Tongue (tissue), 2 donors: ENCODE results near the gene TRH. TPM values are rescaled to one million over a fixed set of nuclear protein-coding genes. Genes with fewer than 3 reads are reported as not detected.
A peak's percentile ranks its signal among the peaks of the same experiment; 100 is the strongest.

ENCODE experiments used
- DNase-seq: peaks from one replicate; pipeline ENCODE4 v3.0.0-alpha.2; 2015
- total RNA-seq: library from RNA; depleted of rRNA; stranded (reverse); fragments of >200 nt; gene quantifications from one replicate; pipeline ENCODE4 v1.2.3, GENCODE V29; 2014

The TRH gene
- 0.62 TPM for total RNA-seq

GRCh38 chr3:129974564-129974832 lies at the start of gene TRH:
Gene TRH (plus strand): TSS chr3:129974720. CDS start chr3:129975817, 1,097 bp downstream.
- no peak for DNase-seq

GRCh38 chr3:129927072-129927471 lies 47.4 kb upstream of the TRH start:
- no peak for DNase-seq

DNA sequence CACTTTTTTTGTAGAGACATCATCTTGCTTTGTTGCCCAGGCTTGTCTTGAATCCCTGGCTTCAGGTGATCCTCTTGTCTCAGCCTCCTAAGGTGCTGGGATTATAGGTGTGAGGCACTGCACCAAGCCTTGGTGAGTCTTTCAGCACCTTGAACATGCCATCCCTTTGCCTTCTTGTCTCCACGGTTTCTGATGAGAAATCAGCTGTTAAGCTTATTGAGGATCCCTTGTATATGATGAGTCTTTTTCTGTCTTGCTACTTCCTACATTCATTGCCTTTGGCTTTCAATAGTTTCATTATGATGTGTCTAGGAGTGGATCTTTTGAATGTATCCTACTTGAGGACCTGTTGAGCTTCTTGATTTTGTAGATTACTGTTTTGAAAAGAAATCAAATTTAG lies 45.1 kb upstream of the TRH start:
- DNase-seq = no peak

DNA sequence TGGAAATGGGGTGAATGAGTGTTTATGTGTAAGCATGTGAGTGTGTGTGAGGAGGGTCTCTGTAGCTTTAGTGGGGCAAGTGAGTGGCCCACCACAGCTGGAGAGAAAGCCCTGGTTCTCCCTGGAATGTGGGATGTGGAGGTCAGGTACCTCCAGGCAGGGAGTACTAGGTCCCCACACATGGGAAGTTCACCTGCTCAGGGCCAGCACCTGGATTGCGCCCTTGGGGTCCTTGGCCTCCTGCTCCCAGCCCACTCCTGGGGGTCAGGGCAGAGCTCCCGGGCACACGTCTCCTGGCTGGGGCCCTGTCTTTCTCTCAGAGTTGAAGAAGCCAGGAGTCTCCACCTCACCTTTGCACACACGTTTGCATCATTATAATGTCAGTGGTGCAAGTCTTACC lies 41.0 kb upstream of the TRH start:
- no peak for DNase-seq

- peak; percentile 71 for DNase-seq
Observed at GRCh38 chr3:129934234-129935123, 40.0 kb upstream of the TRH start.

DNA sequence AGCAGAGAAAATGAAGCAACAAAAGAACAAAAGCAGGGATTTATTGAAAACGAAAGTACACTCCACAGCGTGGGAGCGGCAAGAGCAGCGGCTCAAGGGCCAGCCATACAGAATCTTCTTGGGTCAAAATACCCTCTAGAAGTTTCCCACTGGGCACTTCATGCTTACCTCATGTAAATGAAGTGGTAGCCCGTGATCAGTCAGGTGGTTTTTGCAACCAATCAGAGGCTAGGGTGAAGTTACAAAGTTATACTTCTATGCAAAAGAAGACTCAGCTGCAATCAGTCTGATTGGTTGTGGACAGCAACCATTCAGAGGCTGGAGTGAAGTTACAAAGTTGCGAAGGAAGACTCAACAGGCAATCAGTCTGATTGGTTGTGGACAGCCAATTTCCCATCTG lies 37.8 kb upstream of the TRH start:
- peak; percentile 34 for DNase-seq

DNA sequence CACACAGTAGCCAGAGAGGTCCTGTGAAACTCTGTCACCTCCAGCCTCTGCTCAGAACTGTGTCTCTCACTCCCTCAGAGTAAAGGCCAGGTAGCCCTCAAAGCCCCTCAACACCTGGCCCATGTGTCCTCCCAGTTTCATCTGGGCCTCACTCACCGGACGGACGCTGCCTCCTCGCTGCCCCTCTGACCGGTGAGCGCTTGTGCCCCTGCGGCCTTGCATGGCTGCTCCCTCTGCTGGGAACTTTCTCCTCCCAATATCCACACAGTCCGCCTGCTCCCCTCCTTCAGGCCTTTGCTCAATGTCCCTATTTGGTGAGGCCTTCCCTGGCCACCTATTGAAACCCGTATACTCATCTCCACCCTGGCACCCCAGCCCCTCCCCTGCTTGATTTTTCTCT lies 36.8 kb upstream of the TRH start:
- DNase-seq = no peak

- DNase-seq = no peak
Observed at GRCh38 chr3:129938140-129938930, 36.2 kb upstream of the TRH start.

GRCh38 chr3:129940086-129940485 lies 34.4 kb upstream of the TRH start:
- DNase-seq = no peak

DNA sequence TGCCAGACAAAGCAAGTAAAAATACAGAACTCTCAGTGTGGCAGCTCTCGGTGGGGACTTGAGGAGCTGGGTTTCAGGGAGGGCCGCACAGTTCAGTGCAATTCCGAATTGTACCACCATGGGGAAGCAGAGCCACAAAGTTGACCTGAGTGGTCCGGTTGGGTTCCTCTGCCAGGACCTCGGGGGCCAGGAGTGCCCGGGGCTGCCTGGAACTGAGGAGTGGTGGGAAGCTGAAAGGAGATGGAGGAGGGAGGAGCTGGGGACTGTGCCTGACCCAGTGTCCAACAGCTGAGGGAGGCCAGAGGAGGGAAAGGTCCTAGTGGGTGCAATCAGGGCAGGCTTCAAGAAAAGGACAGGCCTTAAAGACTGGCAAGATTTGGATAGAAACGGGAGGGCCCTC lies 32.2 kb upstream of the TRH start:
- DNase-seq = peak; percentile 83

- DNase-seq = no peak
Observed at GRCh38 chr3:129943020-129943419, 31.5 kb upstream of the TRH start.

- no peak for DNase-seq
Observed at GRCh38 chr3:129944709-129945108, 29.8 kb upstream of the TRH start.

DNA sequence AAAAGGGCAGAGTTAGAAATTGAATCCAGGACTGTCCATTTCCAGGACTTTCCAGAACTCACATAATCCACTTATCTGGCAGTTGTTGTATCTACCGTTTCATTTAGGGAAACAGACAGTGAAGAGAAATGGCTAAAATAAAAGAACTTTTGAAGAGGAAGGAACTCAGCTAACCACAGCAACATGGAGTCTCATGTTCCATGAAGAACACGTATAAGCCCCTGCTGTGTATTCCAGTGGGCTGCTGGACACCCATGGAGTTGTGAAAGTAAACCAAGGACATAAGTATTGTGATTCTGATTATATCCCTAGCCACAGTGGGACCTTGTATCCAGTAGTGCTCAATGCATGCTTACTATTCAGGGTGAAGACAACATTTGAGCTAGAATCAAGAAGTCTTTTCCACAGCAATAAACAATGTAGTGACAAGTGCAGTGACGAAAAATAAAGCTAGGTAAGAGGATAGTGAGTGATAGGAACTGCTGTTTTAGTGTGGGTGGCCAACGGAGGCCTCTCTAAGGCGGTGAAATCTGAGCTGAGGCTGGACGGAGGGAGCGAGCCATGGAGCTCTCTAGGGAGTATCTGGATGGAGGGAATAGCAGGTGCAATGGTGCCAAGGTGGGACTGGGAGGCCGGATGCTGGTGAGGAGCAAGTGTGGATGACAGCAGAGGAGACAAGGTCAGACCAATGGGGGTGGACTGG lies 26.8 kb upstream of the TRH start:
- no peak for DNase-seq

DNA sequence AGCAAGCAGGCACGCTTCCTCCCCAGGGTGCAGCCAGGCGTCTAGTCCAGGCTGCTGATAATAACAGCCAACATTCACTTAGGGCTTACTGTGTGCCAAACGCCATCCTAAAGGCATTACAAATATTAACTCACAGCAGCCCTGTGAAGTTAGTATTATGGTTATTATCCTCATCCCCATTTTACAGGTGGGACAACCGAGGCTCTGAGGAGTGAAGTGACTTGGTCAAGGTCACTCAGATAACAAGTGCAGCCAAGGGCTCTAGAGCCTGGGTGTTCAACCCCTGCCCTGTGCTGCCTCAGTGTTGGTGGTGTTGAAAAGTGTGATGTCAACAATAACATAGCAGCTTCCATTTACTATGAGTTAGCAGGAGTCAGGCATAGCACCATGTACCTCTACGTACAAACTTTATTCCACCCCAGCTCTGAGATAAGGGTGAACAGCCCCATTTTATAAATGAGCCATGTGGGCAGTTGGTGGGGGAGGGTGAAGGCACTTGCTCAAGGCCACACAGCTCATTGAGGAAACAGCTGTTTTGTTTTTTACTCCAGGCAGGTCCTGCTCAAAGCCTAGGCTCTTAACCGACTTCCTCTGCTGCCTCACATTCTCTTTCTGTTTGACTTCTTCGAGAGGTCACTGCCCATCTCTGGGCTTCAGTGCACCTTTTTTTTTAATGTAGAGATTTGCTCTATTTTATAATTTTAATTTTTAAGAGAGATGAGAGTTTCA lies 24.0 kb upstream of the TRH start:
- DNase-seq = no peak

DNA sequence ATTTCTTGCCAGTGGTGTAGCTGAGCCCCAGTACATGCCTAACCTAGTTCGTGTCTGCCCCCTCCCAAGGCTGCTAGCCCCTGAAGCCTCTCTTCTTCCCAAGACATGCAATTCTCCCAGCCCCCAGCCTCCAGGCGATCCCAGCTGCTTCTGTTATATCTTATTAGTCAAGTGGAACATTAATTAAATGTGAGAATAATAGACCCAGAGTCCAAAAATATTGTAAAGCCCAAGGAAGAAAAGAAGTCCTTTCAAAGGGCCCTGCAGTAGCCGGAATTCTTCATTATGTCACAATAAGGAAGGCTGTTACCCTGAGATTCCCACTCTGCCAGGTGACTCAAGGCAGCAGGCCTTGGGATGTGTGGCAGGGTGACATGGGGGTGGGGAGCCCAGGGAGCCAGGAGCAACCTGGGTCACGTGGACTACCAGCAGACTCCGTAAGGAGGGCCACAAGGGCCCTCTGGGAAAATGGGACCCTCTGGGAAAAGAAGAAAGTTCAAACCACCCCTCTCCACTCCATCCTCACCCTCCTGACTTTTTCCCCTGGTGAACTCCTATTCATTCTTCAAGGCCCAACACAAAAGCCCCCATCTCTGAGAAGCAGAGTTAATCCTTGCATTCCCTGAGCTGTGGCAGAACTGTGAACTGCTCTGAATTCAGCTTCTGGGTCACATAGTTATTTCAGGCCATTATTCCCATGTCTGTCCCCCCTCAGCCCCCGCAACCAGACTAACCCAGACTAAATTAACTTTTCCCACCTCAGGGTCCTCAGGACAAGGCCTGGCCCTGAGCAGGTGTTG lies 21.8 kb upstream of the TRH start:
- DNase-seq = no peak

- peak; percentile 13 for DNase-seq
Observed at GRCh38 chr3:129953621-129954020, 20.9 kb upstream of the TRH start.

- no peak for DNase-seq
Observed at GRCh38 chr3:129954514-129954913, 20.0 kb upstream of the TRH start.

DNA sequence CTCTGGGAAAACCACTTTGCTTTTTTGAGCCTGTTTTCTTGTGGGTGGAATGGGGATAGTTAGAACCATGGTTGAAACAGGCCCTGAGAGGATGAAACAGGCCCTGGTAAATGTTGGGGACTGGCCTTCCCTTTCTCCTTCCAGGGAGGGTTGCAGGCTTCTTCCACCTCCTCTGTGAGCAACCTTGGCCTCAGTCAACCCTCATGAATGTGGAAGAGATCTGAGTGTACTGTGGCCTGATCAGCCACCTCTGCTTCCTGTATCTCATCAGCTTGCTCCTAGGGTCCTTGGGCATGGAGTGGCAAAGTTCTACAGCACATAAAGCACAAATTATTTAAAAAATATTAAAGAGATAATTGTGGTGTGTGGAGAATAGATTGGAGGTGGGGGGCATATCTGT lies 17.6 kb upstream of the TRH start:
- DNase-seq = no peak

DNA sequence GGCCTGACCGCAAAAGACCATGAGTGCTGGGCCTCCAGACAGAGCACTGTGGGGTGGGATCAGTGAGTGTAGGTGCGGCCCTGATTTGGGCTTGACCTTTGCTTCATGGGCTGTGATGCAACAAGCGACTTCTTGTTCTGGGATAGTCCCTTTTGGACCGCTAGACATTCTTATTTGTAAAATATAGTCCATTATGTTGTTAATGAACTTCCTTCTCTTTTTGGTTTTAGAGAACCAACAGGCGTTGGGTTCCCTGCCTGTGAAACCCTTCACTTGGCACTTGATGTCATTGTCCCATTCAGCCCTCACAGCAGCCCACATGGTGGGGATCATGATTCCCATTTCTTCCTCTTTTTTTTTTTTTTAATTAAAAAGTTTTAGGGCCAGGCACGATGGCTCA lies 15.8 kb upstream of the TRH start:
- no peak for DNase-seq

DNA sequence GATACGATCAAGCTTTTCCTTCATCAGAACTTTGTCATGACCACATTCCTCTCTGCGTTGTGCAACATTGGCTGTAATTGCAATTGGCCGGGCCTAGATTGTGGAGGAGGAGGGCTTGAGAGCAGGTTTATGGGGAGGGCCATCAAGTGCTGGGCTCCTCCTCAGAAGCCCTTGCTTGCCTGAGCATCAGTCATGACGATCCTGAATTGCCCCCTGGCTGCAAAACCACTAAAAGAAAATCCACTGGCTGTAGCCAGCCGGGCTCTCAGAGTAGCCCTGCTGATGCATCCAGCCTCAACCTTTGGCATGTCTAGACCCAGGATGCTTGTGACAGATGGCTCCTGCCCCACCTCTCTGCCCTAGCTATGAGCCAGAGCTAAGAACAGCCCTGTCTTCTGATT lies 13.4 kb upstream of the TRH start:
- no peak for DNase-seq

DNA sequence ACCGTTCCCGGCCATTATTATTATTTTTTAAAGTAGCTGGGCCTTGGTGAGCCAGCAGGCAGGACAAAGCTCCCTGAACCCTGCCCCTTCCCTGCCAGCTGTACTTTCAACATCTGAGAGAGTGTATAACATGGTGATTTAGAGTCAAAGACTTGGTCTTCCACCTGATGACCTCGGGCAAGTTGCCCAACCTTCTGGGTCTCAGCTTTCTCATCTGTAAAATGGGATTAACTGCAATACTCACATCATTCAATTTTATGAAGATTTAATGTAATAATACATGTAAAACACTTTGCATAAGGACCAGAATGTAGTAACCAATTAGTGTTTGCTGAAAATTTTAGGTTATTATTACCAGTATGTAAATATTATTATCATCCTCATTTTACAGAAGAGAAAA lies 11.9 kb upstream of the TRH start:
- DNase-seq = no peak

DNA sequence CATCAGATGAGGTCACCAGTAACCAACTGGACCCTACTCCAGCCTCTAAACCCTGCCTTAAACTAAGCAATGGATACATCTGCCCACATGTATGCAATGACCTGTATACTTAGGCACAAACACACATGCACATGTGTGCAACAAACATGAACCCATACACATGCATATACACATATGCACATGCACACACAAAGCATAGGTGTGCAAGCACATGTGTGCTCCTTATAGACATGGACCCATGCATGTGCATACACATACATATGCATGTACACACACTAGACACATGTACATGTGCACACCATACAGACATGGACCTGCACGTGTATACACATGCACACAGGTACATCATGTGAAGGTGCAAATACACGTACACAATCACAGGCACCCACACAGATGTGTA lies 8.6 kb upstream of the TRH start:
- no peak for DNase-seq
